ENCODE results near the gene MKS1.

GRCh38 chr17:58246781-58247180, 27.7 kb upstream of the MKS1 start:
- no peak for TF ChIP-seq CTCF (conservative IDR thresholded peaks at IDR 0.05; ENCODE audit: low read length)
- no peak for TF ChIP-seq EZH2phosphoT487 (IDR thresholded peaks at IDR 0.05; ENCODE audit: borderline replicate concordance)
